IMR-90 (cell line): Measurements from ENCODE around the gene MR1. TPM values are rescaled to one million over a fixed set of nuclear protein-coding genes. Genes with fewer than 3 reads are reported as not detected.

Source experiments
- ATAC-seq: fragments of 200-7000 bp; cut with Tn5 transposase; 2 replicates; pipeline ENCODE4 v1.9.1; 2020; ENCODE audit warnings: low read depth, mild to moderate bottlenecking, moderate library complexity
- BruUV-seq: library from RNA; stranded (reverse); fragments of 400-500 nt; replicated peaks from 2 replicates; lab custom pipeline; 2021; lab: Mats Ljungman, UMichigan
- CTCF ChIA-PET: fragments of 300-600 bp; formaldehyde crosslinking; extraction: SDS; loops from one replicate; lab custom pipeline; 2021; ENCODE audit warnings: antibody characterized with exemption; lab: Yijun Ruan, JAX
- POLR2A ChIA-PET: fragments of 300-600 bp; sonication (Branson Sonifier 250); formaldehyde crosslinking; loops from one replicate; lab custom pipeline; 2022; ENCODE audit warnings: antibody characterized with exemption; ENCODE audit not compliant: unreplicated experiment; lab: Charles Lee
- DNase-seq: peaks from one replicate; pipeline ENCODE4 v3.0.0; 2013
- H2AFZ ChIP-seq: replicated peaks from 2 replicates; pipeline ENCODE3; 2013; ENCODE audit warnings: low read length, mild to moderate bottlenecking; ENCODE audit not compliant: poor library complexity
- H2AK5ac ChIP-seq: 2 replicates; pipeline ENCODE4 v1.6.1; 2013; ENCODE audit warnings: low read depth, low read length, inconsistent platforms
- H2AK9ac ChIP-seq: replicated peaks from 2 replicates; pipeline ENCODE3; 2013; ENCODE audit warnings: mild to moderate bottlenecking, low read depth, low read length, moderate library complexity; ENCODE audit not compliant: poor library complexity
- H2BK120ac ChIP-seq: 2 replicates; pipeline ENCODE4 v1.6.1; 2013; ENCODE audit warnings: low read depth, low read length, inconsistent platforms
- H2BK15ac ChIP-seq: 3 replicates; pipeline ENCODE4 v1.6.1; 2013; ENCODE audit warnings: low read depth, low read length, inconsistent platforms
- H2BK20ac ChIP-seq: 2 replicates; pipeline ENCODE4 v1.6.1; 2013; ENCODE audit warnings: low read depth, mild to moderate bottlenecking, inconsistent platforms, low read length, moderate library complexity
- H2BK5ac ChIP-seq: 2 replicates; pipeline ENCODE4 v1.6.1; 2013; ENCODE audit warnings: mild to moderate bottlenecking, low read depth, low read length, inconsistent platforms; ENCODE audit not compliant: poor library complexity, severe bottlenecking
- H3K14ac ChIP-seq: replicated peaks from 2 replicates; pipeline ENCODE4 v1.6.1; 2013; ENCODE audit warnings: low read depth, low read length, inconsistent platforms
- H3K18ac ChIP-seq: 2 replicates; pipeline ENCODE4 v1.6.1; 2013; ENCODE audit warnings: low read depth, low read length, control low read depth
- H3K23ac ChIP-seq: 2 replicates; pipeline ENCODE4 v1.6.1; 2013; ENCODE audit warnings: low read depth, low read length, inconsistent platforms
- H3K27ac ChIP-seq: 2 replicates; pipeline ENCODE4 v1.5.1; 2013; ENCODE audit warnings: mild to moderate bottlenecking, control low read depth, low read length; ENCODE audit not compliant: insufficient read depth
- H3K27me3 ChIP-seq: 2 replicates; pipeline ENCODE4 v1.6.1; 2013; ENCODE audit warnings: low read length; ENCODE audit not compliant: control insufficient read depth, insufficient read depth
- H3K36me3 ChIP-seq: 2 replicates; pipeline ENCODE4 v1.6.1; 2013; ENCODE audit warnings: low read length, mixed read lengths; ENCODE audit not compliant: control insufficient read depth, insufficient read depth
- H3K4ac ChIP-seq: 2 replicates; pipeline ENCODE4 v1.6.1; 2013; ENCODE audit warnings: low read depth, low read length, inconsistent platforms
- H3K4me1 ChIP-seq: 2 replicates; pipeline ENCODE4 v1.6.1; 2013; ENCODE audit warnings: low read length, mixed read lengths; ENCODE audit not compliant: control insufficient read depth, insufficient read depth
- H3K4me2 ChIP-seq: 2 replicates; pipeline ENCODE4 v1.6.1; 2013; ENCODE audit warnings: low read depth, mild to moderate bottlenecking, control low read depth, low read length, moderate library complexity
- H3K4me3 ChIP-seq: 2 replicates; pipeline ENCODE4 v1.5.1; 2013; ENCODE audit warnings: low read depth, mild to moderate bottlenecking, control low read depth, low read length, moderate library complexity; ENCODE audit not compliant: insufficient read depth
- H3K56ac ChIP-seq: 2 replicates; pipeline ENCODE4 v1.6.1; 2013; ENCODE audit warnings: low read length, inconsistent platforms; ENCODE audit not compliant: insufficient read depth; ENCODE audit errors: extremely low read depth
- H3K79me1 ChIP-seq, 2 experiments: 2 replicates each; pipeline ENCODE4 v1.6.1; 2013; ENCODE audit warnings: low read length in 2 of 2, inconsistent platforms in 1 of 2, low read depth in 1 of 2
- H3K9ac ChIP-seq: 2 replicates; pipeline ENCODE4 v1.6.1; 2013; ENCODE audit warnings: low read depth, low read length, control low read depth
- H3K9me1 ChIP-seq: 2 replicates; pipeline ENCODE4 v1.6.1; 2013; ENCODE audit warnings: low read length, inconsistent platforms; ENCODE audit not compliant: insufficient read depth
- H3K9me3 ChIP-seq: 2 replicates; pipeline ENCODE4 v1.6.1; 2013; ENCODE audit warnings: low read length; ENCODE audit not compliant: control insufficient read depth, insufficient read depth
- H4K20me1 ChIP-seq: 2 replicates; pipeline ENCODE4 v1.6.1; 2013; ENCODE audit warnings: low read length, inconsistent platforms; ENCODE audit not compliant: insufficient read depth
- H4K5ac ChIP-seq: 2 replicates; pipeline ENCODE4 v1.6.1; 2013; ENCODE audit warnings: mild to moderate bottlenecking, low read depth, low read length, control low read depth
- H4K8ac ChIP-seq, 2 experiments: 2 replicates each; pipeline ENCODE4 v1.6.1; 2013; ENCODE audit warnings: low read depth in 2 of 2, low read length in 2 of 2, control low read depth in 1 of 2, inconsistent platforms in 1 of 2
- H4K91ac ChIP-seq: 2 replicates; pipeline ENCODE4 v1.6.1; 2013; ENCODE audit warnings: low read depth, low read length, inconsistent platforms; ENCODE audit not compliant: insufficient read depth
- BHLHE40 ChIP-seq: fragments of 150-350 bp; IDR thresholded peaks from 2 replicates; pipeline ENCODE4 v1.6.1; 2016; ENCODE audit warnings: mild to moderate bottlenecking, low read depth, low read length
- MAZ ChIP-seq: IDR thresholded peaks from 2 replicates; pipeline ENCODE4 v1.6.1; 2012; ENCODE audit warnings: low read depth, mild to moderate bottlenecking, low read length, improper control_type of control experiment, moderate library complexity, borderline replicate concordance
- MXI1 ChIP-seq: IDR thresholded peaks from 2 replicates; pipeline ENCODE4 v1.6.1; 2012; ENCODE audit warnings: low read depth, mild to moderate bottlenecking, low read length, moderate library complexity, borderline replicate concordance
- RAD21 ChIP-seq: IDR thresholded peaks from 2 replicates; pipeline ENCODE4 v1.6.1; 2012; ENCODE audit warnings: low read length, improper control_type of control experiment
- RCOR1 ChIP-seq: IDR thresholded peaks from 2 replicates; pipeline ENCODE4 v1.6.1; 2012; ENCODE audit warnings: mild to moderate bottlenecking, low read length, improper control_type of control experiment; ENCODE audit not compliant: insufficient replicate concordance
- WGBS, 2 experiments: methylation state at CpG; one replicate each; pipeline versions ENCODE4 v1.1.5 to v1.1.7; 2013; ENCODE audit warnings: missing lambda C conversion rate in 2 of 2; ENCODE audit not compliant: insufficient read length in 1 of 2; ENCODE audit errors: extremely low coverage in 2 of 2; 5-methylcytosine and 5-hydroxymethylcytosine counted together
- dilution Hi-C: fragments of 300-500 bp; cut with HindIII; formaldehyde crosslinking; loops from one replicate; pipeline ENCODE4 v1.14.3; 2018; ENCODE audit warnings: low sequenced_read_pairs; ENCODE audit not compliant: unreplicated experiment
- in situ Hi-C: fragments of 300-500 bp; cut with MboI; formaldehyde crosslinking; loops from 3 replicates; pipeline ENCODE4 v1.14.3; 2019; ENCODE audit warnings: low sequenced_read_pairs, inconsistent platforms, mixed read lengths
- intact Hi-C: fragments of 100-400 bp; cut with micrococcal nuclease; formaldehyde crosslinking; loops from 2 replicates; pipeline ENCODE4 v1.10.0; 2022
- polyA plus RNA-seq, 3 experiments: library from polyadenylated mRNA; depleted of rRNA; stranded (reverse); fragments of >200 nt; gene quantifications; 2 replicates each; pipeline ENCODE4 v1.2.3, GENCODE V29; 2012; ENCODE audit warnings: low replicate concordance in 1 of 3
- total RNA-seq: library from RNA; depleted of rRNA; stranded (reverse); fragments of >200 nt; gene quantifications from 2 replicates; pipeline ENCODE4 v1.2.3, GENCODE V29; 2012

The MR1 gene
- total and polyA plus RNA-seq, 2 of the 4 experiments (the other 2 are of a cell fraction), result 6.0 to 6.1 TPM

- in situ Hi-C loops (loop anchor here (10.0 kb wide), 1 partner anchor 566 kb away; no protein-coding TSS in a partner anchor), intact Hi-C loops (no loop called here), dilution Hi-C loops (no loop called here)
- no peak overlapping the region for H2BK20ac ChIP-seq
- H3K27ac ChIP-seq, result no peak overlapping the region
- ChIA-PET POLR2A (interaction anchor here (0.6 kb wide), 1 partner anchor 71 kb away, joined by 3 read pairs; no protein-coding TSS in a partner anchor), CTCF (interaction anchor here (0.6 kb wide), 1 partner anchor 39 kb away, joined by 5 read pairs; no protein-coding TSS in a partner anchor)
- no peaks in the 10 kb centered on the region for H3K9me3 ChIP-seq
- ATAC-seq (no peak), DNase-seq (no peak)
- no peak overlapping the region for H2AK5ac ChIP-seq
- no peaks in the 10 kb centered on the region for H3K27me3 ChIP-seq
- H3K4me1 ChIP-seq, result peaks cover 10% of the 10 kb centered on the region
- H3K36me3 ChIP-seq, result no peaks in the 10 kb centered on the region
- no peaks in the 10 kb centered on the region for H4K20me1 ChIP-seq
- no peak overlapping the region for H3K9ac ChIP-seq
- no peak overlapping the region for H3K23ac ChIP-seq
- no peak overlapping the region for H3K18ac ChIP-seq
- H2AFZ ChIP-seq, result no peak overlapping the region
- H4K5ac ChIP-seq, result no peak overlapping the region
- H2BK15ac ChIP-seq, result no peak overlapping the region
- H3K79me1 ChIP-seq, result peaks cover 0 to 7% of the 10 kb centered on the region in 2 experiments; a peak in 2 of 4 replicates
- H3K9me1 ChIP-seq, result peaks cover 12% of the 10 kb centered on the region
- H2AK9ac ChIP-seq, result no peak overlapping the region
- no peak overlapping the region for H3K14ac ChIP-seq
- TF ChIP-seq RCOR1 (no peak), RAD21 (no peak), MXI1 (no peak), MAZ (no peak), BHLHE40 (no peak)
- no peak overlapping the region for H2BK5ac ChIP-seq
- no peak overlapping the region for H4K8ac ChIP-seq
- H3K56ac ChIP-seq, result no peak overlapping the region
- no peak overlapping the region for H4K91ac ChIP-seq
- no peak overlapping the region for H2BK120ac ChIP-seq
- no peak overlapping the region for H3K4ac ChIP-seq
- BruUV-seq, result no TSS peak
- H3K4me2 ChIP-seq, result no peak overlapping the region
- H3K4me3 ChIP-seq, result no peak overlapping the region
- WGBS, 2 experiments, result no CpG with 5 or more reads among the region's 4 CpGs
Measured at GRCh38 chr1:181080556-181080955, 46.8 kb downstream of the MR1 start.
